OCI-LY7 (cell line): ENCODE data around the gene B4GALNT4. TPM values are rescaled to one million over a fixed set of nuclear protein-coding genes. Genes with fewer than 3 reads are reported as not detected.

Experiments
- BruUV-seq: library from RNA; stranded (reverse); fragments of 400-500 nt; replicated peaks from 2 replicates; lab custom pipeline; 2021; lab: Mats Ljungman, UMichigan
- CTCF ChIA-PET: fragments of 300-600 bp; sonication (Branson Sonifier 250); formaldehyde crosslinking; loops from one replicate; lab custom pipeline; 2022; ENCODE audit warnings: antibody characterized with exemption; ENCODE audit not compliant: unreplicated experiment; lab: Charles Lee
- POLR2A ChIA-PET: fragments of 300-600 bp; sonication (Branson Sonifier 250); formaldehyde crosslinking; loops from one replicate; lab custom pipeline; 2022; ENCODE audit warnings: antibody characterized with exemption; lab: Charles Lee
- DNase-seq: peaks from one replicate; pipeline ENCODE4 v3.0.0-alpha.2; 2015; ENCODE audit warnings: low spot score
- H2AFZ ChIP-seq: fragments of 200-600 bp; sonication (generic), shearing (Covaris generic); 2 replicates; pipeline ENCODE4 v1.6.1; 2014; ENCODE audit warnings: mild to moderate bottlenecking, antibody characterized with exemption, low read length, moderate library complexity
- H3K27ac ChIP-seq: fragments of 200-600 bp; sonication (generic); 2 replicates; pipeline ENCODE4 v1.5.1; 2014; ENCODE audit warnings: mixed run types, low read depth, mild to moderate bottlenecking, moderate library complexity, low read length, inconsistent platforms; ENCODE audit not compliant: poor library complexity, severe bottlenecking
- H3K36me3 ChIP-seq: fragments of 200-600 bp; sonication (generic); 2 replicates; pipeline ENCODE4 v1.6.1; 2014; ENCODE audit warnings: mild to moderate bottlenecking, antibody characterized with exemption, low read length, moderate library complexity, mixed read lengths; ENCODE audit not compliant: insufficient read depth
- H3K4me1 ChIP-seq: fragments of 200-600 bp; sonication (generic); 2 replicates; pipeline ENCODE4 v1.5.1; 2014; ENCODE audit warnings: mild to moderate bottlenecking, low read length; ENCODE audit not compliant: insufficient read depth, poor library complexity, severe bottlenecking
- H3K4me2 ChIP-seq: fragments of 200-600 bp; sonication (generic); 2 replicates; pipeline ENCODE4 v1.6.1; 2014; ENCODE audit warnings: mild to moderate bottlenecking, low read length
- H3K4me3 ChIP-seq: fragments of 200-600 bp; sonication (generic); 2 replicates; pipeline ENCODE4 v1.5.1; 2014; ENCODE audit warnings: mild to moderate bottlenecking, low read depth, low read length; ENCODE audit not compliant: poor library complexity, severe bottlenecking
- H3K79me2 ChIP-seq: fragments of 200-600 bp; sonication (generic); 2 replicates; pipeline ENCODE4 v1.6.1; 2016; ENCODE audit warnings: low read depth, mild to moderate bottlenecking, low read length, moderate library complexity, mixed read lengths; ENCODE audit not compliant: insufficient read depth
- H3K9me2 ChIP-seq: fragments of 200-600 bp; sonication (generic); 2 replicates; pipeline ENCODE4 v1.6.1; 2016; ENCODE audit warnings: mild to moderate bottlenecking, low read length, mixed read lengths; ENCODE audit not compliant: insufficient read depth
- H3K9me3 ChIP-seq: fragments of 200-600 bp; sonication (generic); 2 replicates; pipeline ENCODE4 v1.6.1; 2014; ENCODE audit warnings: mild to moderate bottlenecking, mixed run types, low read length, mixed read lengths
- H4K20me1 ChIP-seq: fragments of 200-600 bp; sonication (generic); 2 replicates; pipeline ENCODE4 v1.6.1; 2014; ENCODE audit warnings: mild to moderate bottlenecking, antibody characterized with exemption, low read length, moderate library complexity, mixed read lengths; ENCODE audit not compliant: insufficient read depth
- CTCF ChIP-seq: fragments of 200-600 bp; sonication (generic); conservative IDR thresholded peaks from 2 replicates; pipeline ENCODE4 v1.5.1; 2014; ENCODE audit warnings: mild to moderate bottlenecking, antibody characterized with exemption, low read length, moderate library complexity, mixed read lengths
- EZH2phosphoT487 ChIP-seq: fragments of 200-600 bp; sonication (generic); IDR thresholded peaks from 2 replicates; pipeline ENCODE4 v1.6.1; 2018; ENCODE audit warnings: low read depth, borderline replicate concordance, mild to moderate bottlenecking, mixed run types, antibody characterized with exemption, low read length, moderate library complexity, mixed read lengths
- intact Hi-C: fragments of 100-400 bp; cut with micrococcal nuclease; formaldehyde crosslinking; loops from one replicate; pipeline ENCODE4 v1.10.0; 2022; ENCODE audit not compliant: unreplicated experiment
- total RNA-seq, 2 experiments: library from RNA; depleted of rRNA in 1 of 2; stranded (reverse); fragments of >200 nt in 1 of 2; shearing (Covaris generic) in 1 of 2; gene quantifications; 2 replicates each; pipeline ENCODE4 v1.2.3, GENCODE V29; 2014 to 2022

Gene B4GALNT4
- total RNA-seq, 2 experiments from 2014 or later, result not detected

DNA sequence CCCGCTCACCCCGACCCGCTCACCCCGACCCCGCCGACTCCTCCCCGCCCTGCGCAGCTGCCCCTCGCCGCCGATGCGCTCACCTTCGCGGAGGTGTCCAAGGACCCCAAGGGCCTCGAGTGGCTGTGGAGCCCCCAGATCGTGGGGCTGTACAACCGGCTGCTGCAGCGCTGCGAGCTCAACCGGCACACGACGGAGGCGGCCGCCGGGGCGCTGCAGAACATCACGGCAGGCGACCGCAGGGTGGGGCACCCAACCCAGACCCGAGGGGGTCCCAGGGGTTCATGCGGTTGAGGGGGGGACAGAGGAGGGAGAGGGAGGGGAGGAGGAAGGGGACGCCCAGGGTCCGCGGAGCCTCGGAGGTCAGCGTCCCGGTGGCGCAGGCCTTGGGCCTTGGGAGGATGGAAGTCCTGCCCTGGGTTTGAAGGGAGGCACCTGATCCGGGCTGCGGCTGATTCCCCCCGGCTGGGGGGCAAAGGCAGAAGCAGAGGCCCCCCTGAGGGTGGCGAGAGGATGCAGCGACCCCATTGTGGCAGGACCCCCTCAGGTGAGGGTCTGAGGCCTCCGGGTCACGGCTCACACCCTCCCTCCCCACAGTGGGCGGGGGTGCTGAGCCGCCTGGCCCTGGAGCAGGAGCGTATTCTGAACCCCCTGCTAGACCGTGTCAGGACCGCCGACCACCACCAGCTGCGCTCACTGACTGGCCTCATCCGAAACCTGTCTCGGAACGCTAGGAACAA, 33.9 kb downstream of the B4GALNT4 start:
- intact Hi-C loops, result no loop called here
- DNase-seq, result no peak
- H3K27ac ChIP-seq, result no peak overlapping the region
- H2AFZ ChIP-seq, result no peak overlapping the region
- ChIA-PET CTCF (no interaction called here), POLR2A (no interaction called here)
- TF ChIP-seq CTCF (no peak), EZH2phosphoT487 (no peak)
- no peaks in the 10 kb centered on the region for H3K9me2 ChIP-seq
- no peak overlapping the region for H3K4me2 ChIP-seq
- no peaks in the 10 kb centered on the region for H3K36me3 ChIP-seq
- H3K4me1 ChIP-seq, result peaks cover 11% of the 10 kb centered on the region
- no peaks in the 10 kb centered on the region for H3K9me3 ChIP-seq
- H3K79me2 ChIP-seq, result no peaks in the 10 kb centered on the region
- no peak overlapping the region for H3K4me3 ChIP-seq
- BruUV-seq, result no TSS peak
- no peaks in the 10 kb centered on the region for H4K20me1 ChIP-seq

DNA sequence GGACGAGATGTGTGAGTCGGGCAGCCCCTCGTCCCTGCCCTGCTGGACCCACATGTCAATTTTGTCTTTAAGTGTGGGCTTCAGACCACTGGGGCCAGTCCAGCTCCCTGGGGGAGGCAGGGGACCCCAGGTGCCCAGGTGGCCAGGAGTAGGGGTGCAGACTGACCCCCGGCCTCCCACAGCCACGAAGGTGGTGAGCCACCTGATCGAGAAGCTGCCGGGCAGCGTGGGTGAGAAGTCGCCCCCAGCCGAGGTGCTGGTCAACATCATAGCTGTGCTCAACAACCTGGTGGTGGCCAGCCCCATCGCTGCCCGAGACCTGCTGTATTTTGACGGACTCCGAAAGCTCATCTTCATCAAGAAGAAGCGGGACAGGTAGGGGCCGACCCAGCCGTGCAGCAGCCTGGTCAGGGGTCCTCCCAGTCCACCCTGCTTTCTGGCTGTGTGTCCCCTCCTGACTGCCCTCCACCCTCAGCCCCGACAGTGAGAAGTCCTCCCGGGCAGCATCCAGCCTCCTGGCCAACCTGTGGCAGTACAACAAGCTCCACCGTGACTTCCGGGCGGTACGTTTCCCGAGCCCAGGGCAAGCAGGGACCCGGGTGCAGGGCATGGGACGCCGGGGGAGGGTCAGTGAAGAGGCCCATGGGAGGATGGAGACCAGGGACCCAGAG, 34.6 kb downstream of the B4GALNT4 start:
- BruUV-seq, result no TSS peak
- Histone ChIP-seq H3K4me3 (no peak overlapping the region), H3K36me3 (no peaks in the 10 kb centered on the region), H3K79me2 (no peaks in the 10 kb centered on the region), H3K9me2 (no peaks in the 10 kb centered on the region), H3K27ac (no peak overlapping the region), H3K4me2 (no peak overlapping the region), H2AFZ (no peak overlapping the region), H4K20me1 (no peaks in the 10 kb centered on the region), H3K4me1 (peaks cover 11% of the 10 kb centered on the region), H3K9me3 (no peaks in the 10 kb centered on the region)
- no peak for TF ChIP-seq CTCF
- no peak for TF ChIP-seq EZH2phosphoT487
- intact Hi-C loops, result no loop called here
- POLR2A ChIA-PET, result no interaction called here
- DNase-seq, result no peak
- CTCF ChIA-PET, result no interaction called here
